Left ventricle myocardium inferior (tissue), 1 donor: Measurements from ENCODE around the gene CAMK2D. TPM values are rescaled to one million over a fixed set of nuclear protein-coding genes. Genes with fewer than 3 reads are reported as not detected.

ENCODE experiments used
- DNase-seq: peaks from one replicate; pipeline ENCODE4 v3.0.0-alpha.2; 2020
- H3K27ac ChIP-seq: fragments of 200-600 bp; replicated peaks from 2 replicates; pipeline ENCODE4 v1.8.0; 2021
- H3K27me3 ChIP-seq: fragments of 200-600 bp; 2 replicates; pipeline ENCODE4 v1.8.0; 2021; ENCODE audit warnings: low read depth
- H3K36me3 ChIP-seq: fragments of 200-600 bp; 2 replicates; pipeline ENCODE4 v1.8.0; 2021
- H3K4me1 ChIP-seq: fragments of 200-600 bp; 2 replicates; pipeline ENCODE4 v1.8.0; 2021
- H3K4me3 ChIP-seq: fragments of 200-600 bp; 2 replicates; pipeline ENCODE4 v1.8.0; 2021; ENCODE audit warnings: mild to moderate bottlenecking, moderate library complexity
- H3K9me3 ChIP-seq: fragments of 200-600 bp; replicated peaks from 2 replicates; pipeline ENCODE4 v1.8.0; 2021
- CTCF ChIP-seq: fragments of 200-600 bp; IDR thresholded peaks from 2 replicates; pipeline ENCODE4 v1.8.0; 2021; ENCODE audit warnings: antibody characterized with exemption, mild to moderate bottlenecking, borderline replicate concordance
- intact Hi-C: fragments of 100-400 bp; cut with micrococcal nuclease; formaldehyde crosslinking; loops from one replicate; pipeline ENCODE4 v1.11.0; 2022
- total RNA-seq: library from RNA; stranded (reverse); fragmentation: NEBNext Ultra II Directional; extraction: Animal tissue kit (Norgen Biotek cat#: 25700); gene quantifications from one replicate; pipeline ENCODE4 v1.2.1, GENCODE V29; 2021
- donor health status: DM: no; HTN: yes; CAD: no; lungs with severe emphysema.

CAMK2D gene
- total RNA-seq, 1 donor from 2014 or later: 223 TPM

- H3K27ac ChIP-seq: peak overlapping the region; percentile 88
- H3K27me3 ChIP-seq: no peaks in the 10 kb centered on the region
- H3K4me3 ChIP-seq: no peak overlapping the region
- H3K9me3 ChIP-seq: no peaks in the 10 kb centered on the region
- no peak for TF ChIP-seq CTCF
- no peaks in the 10 kb centered on the region for H3K36me3 ChIP-seq
- no peak for DNase-seq
- intact Hi-C loops: no loop called here
- peaks cover 74% of the 10 kb centered on the region for H3K4me1 ChIP-seq
Measured at GRCh38 chr4:113627321-113627720, 134.2 kb downstream of the CAMK2D start.

- no peak for TF ChIP-seq CTCF
- intact Hi-C loops: no loop called here
- no peaks in the 10 kb centered on the region for H3K36me3 ChIP-seq
- no peak overlapping the region for H3K27ac ChIP-seq
- H3K4me3 ChIP-seq: no peak overlapping the region
- peaks cover 61% of the 10 kb centered on the region for H3K4me1 ChIP-seq
- no peaks in the 10 kb centered on the region for H3K9me3 ChIP-seq
- DNase-seq: no peak
- no peaks in the 10 kb centered on the region for H3K27me3 ChIP-seq
Measured at GRCh38 chr4:113625902-113626301, 135.6 kb downstream of the CAMK2D start.

- Histone ChIP-seq H3K9me3 (no peaks in the 10 kb centered on the region), H3K4me3 (no peak overlapping the region), H3K36me3 (no peaks in the 10 kb centered on the region), H3K27ac (no peak overlapping the region), H3K27me3 (no peaks in the 10 kb centered on the region), H3K4me1 (peaks cover 55% of the 10 kb centered on the region)
- no peak for DNase-seq
- no peak for TF ChIP-seq CTCF
- intact Hi-C loops: no loop called here
Measured at GRCh38 chr4:113623274-113623894, 138.2 kb downstream of the CAMK2D start.

- Histone ChIP-seq H3K27ac (no peak overlapping the region), H3K27me3 (no peaks in the 10 kb centered on the region), H3K36me3 (no peaks in the 10 kb centered on the region), H3K4me1 (peaks cover 53% of the 10 kb centered on the region), H3K9me3 (no peaks in the 10 kb centered on the region), H3K4me3 (no peak overlapping the region)
- TF ChIP-seq CTCF: no peak
- intact Hi-C loops: no loop called here
- no peak for DNase-seq
Measured at GRCh38 chr4:113621633-113622032, 139.9 kb downstream of the CAMK2D start.

GRCh38 chr4:113620032-113620431 lies 141.5 kb downstream of the CAMK2D start:
- no peaks in the 10 kb centered on the region for H3K9me3 ChIP-seq
- no peaks in the 10 kb centered on the region for H3K27me3 ChIP-seq
- no peak overlapping the region for H3K4me3 ChIP-seq
- peak overlapping the region; percentile 71 for H3K27ac ChIP-seq
- peaks cover 63% of the 10 kb centered on the region for H3K4me1 ChIP-seq
- intact Hi-C loops: no loop called here
- H3K36me3 ChIP-seq: no peaks in the 10 kb centered on the region
- DNase-seq: no peak
- TF ChIP-seq CTCF: no peak

- TF ChIP-seq CTCF: no peak
- no peak for DNase-seq
- Histone ChIP-seq H3K27ac (peak overlapping the region; percentile 71), H3K36me3 (no peaks in the 10 kb centered on the region), H3K4me3 (no peak overlapping the region), H3K9me3 (no peaks in the 10 kb centered on the region), H3K27me3 (no peaks in the 10 kb centered on the region), H3K4me1 (peaks cover 66% of the 10 kb centered on the region)
- intact Hi-C loops: no loop called here
Measured at GRCh38 chr4:113619526-113619925, 142.0 kb downstream of the CAMK2D start.
